GM06990 (cell line): ENCODE data around the gene RUVBL1.

Experiments
- DNase-seq: peaks from one replicate; pipeline ENCODE4 v3.0.0-alpha.2; 2011; ENCODE audit not compliant: insufficient read length; ENCODE audit errors: extremely low read depth
- H3K27me3 ChIP-seq: replicated peaks from 2 replicates; pipeline ENCODE4 v1.6.0; 2011; ENCODE audit warnings: low read length; ENCODE audit not compliant: control insufficient read depth, insufficient read depth
- H3K36me3 ChIP-seq: 2 replicates; pipeline ENCODE4 v1.5.1; 2011; ENCODE audit warnings: low read length; ENCODE audit not compliant: control insufficient read depth, insufficient read depth
- H3K4me3 ChIP-seq: replicated peaks from 2 replicates; pipeline ENCODE4 v1.5.1; 2011; ENCODE audit warnings: low read depth, mild to moderate bottlenecking, control low read depth, low read length
- TF ChIP-seq, protein P1 (sequence below): IDR thresholded peaks from 2 replicates; pipeline ENCODE4 v1.5.1; 2011; ENCODE audit warnings: low read length, control low read depth, mild to moderate bottlenecking, inconsistent platforms; ENCODE audit not compliant: insufficient read depth, poor library complexity, severe bottlenecking

The RUVBL1 gene

GRCh38 chr3:128073185-128073725 is 50.4 kb downstream of the RUVBL1 start:
- Histone ChIP-seq H3K36me3 (peaks cover 40% of the 10 kb centered on the region), H3K27me3 (no peaks in the 10 kb centered on the region), H3K4me3 (no peak overlapping the region)
- TF ChIP-seq, protein P1, sequence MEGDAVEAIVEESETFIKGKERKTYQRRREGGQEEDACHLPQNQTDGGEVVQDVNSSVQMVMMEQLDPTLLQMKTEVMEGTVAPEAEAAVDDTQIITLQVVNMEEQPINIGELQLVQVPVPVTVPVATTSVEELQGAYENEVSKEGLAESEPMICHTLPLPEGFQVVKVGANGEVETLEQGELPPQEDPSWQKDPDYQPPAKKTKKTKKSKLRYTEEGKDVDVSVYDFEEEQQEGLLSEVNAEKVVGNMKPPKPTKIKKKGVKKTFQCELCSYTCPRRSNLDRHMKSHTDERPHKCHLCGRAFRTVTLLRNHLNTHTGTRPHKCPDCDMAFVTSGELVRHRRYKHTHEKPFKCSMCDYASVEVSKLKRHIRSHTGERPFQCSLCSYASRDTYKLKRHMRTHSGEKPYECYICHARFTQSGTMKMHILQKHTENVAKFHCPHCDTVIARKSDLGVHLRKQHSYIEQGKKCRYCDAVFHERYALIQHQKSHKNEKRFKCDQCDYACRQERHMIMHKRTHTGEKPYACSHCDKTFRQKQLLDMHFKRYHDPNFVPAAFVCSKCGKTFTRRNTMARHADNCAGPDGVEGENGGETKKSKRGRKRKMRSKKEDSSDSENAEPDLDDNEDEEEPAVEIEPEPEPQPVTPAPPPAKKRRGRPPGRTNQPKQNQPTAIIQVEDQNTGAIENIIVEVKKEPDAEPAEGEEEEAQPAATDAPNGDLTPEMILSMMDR: no peak
- no peak for DNase-seq

- DNase-seq: no peak
- Histone ChIP-seq H3K36me3 (peaks cover 45% of the 10 kb centered on the region), H3K4me3 (no peak overlapping the region), H3K27me3 (no peaks in the 10 kb centered on the region)
- TF ChIP-seq, protein P1: no peak
These were observed 51.0 kb downstream of the RUVBL1 start for GRCh38 chr3:128072454-128073184.

- TF ChIP-seq, protein P1: no peak
- Histone ChIP-seq H3K36me3 (peaks cover 51% of the 10 kb centered on the region), H3K27me3 (no peaks in the 10 kb centered on the region), H3K4me3 (no peak overlapping the region)
- DNase-seq: no peak
These were observed 51.7 kb downstream of the RUVBL1 start for GRCh38 chr3:128071771-128072453.

DNA sequence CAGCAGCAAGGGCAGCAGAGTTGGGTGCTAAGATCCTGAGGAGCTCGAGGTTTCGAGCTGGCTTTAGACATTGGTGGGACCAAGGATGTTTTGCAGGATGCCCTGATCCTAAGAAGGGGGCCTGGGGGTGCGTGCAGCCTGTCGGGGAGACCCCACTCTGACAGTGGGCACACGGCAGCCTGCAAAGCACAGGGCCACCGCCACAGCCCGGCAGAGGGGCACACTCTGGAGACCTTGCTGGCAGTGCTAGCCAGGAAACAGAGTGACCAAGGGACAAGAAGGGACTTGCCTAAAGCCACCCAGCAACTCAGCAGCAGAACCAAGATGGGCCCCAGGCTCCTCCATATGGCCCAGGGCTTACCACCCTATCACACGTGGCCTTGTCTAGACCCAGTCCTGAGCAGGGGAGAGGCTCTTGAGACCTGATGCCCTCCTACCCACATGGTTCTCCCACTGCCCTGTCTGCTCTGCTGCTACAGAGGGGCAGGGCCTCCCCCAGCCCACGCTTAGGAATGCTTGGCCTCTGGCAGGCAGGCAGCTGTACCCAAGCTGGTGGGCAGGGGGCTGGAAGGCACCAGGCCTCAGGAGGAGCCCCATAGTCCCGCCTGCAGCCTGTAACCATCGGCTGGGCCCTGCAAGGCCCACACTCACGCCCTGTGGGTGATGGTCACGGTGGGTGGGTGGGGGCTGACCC is 52.6 kb downstream of the RUVBL1 start:
- H3K36me3 ChIP-seq: peaks cover 56% of the 10 kb centered on the region
- TF ChIP-seq, protein P1: no peak
- no peak for DNase-seq
- no peaks in the 10 kb centered on the region for H3K27me3 ChIP-seq
- H3K4me3 ChIP-seq: no peak overlapping the region

DNA sequence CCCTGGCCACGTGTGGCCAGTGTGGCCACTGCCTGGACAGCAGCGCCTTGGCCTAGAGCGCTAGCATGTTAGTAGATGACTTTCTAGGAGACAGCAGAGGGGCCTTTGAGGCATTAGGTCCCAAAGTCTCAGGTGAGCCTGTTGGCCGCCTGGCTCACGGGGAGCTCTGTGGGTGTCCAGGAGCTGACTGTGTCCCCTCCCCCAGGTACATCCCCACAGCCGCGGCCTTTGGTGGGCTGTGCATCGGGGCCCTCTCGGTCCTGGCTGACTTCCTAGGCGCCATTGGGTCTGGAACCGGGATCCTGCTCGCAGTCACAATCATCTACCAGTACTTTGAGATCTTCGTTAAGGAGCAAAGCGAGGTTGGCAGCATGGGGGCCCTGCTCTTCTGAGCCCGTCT is 54.3 kb downstream of the RUVBL1 start:
- TF ChIP-seq, protein P1: no peak
- H3K27me3 ChIP-seq: no peaks in the 10 kb centered on the region
- H3K36me3 ChIP-seq: peaks cover 63% of the 10 kb centered on the region
- DNase-seq: no peak
- H3K4me3 ChIP-seq: no peak overlapping the region
